AG04450 (cell line): ENCODE data around the gene ELFN1. TPM values are rescaled to one million over a fixed set of nuclear protein-coding genes. Genes with fewer than 3 reads are reported as not detected.

Experiments
- CTCF ChIA-PET: fragments of 300-600, 350-600 bp; formaldehyde crosslinking; extraction: SDS; loops from one replicate; lab custom pipeline; 2022; ENCODE audit warnings: antibody characterized with exemption, inconsistent platforms; lab: Charles Lee
- POLR2A ChIA-PET: fragments of 350-600 bp; formaldehyde crosslinking; extraction: SDS; loops from one replicate; lab custom pipeline; 2021; ENCODE audit warnings: antibody characterized with exemption, inconsistent platforms; lab: Yijun Ruan, JAX
- DNase-seq: peaks from one replicate; pipeline ENCODE4 v3.0.0-alpha.2; 2011; ENCODE audit warnings: low read depth, low spot score
- H3K27ac ChIP-seq: one replicate; pipeline ENCODE4 v1.5.1; 2012; ENCODE audit warnings: low read depth, low read length, control low read depth
- H3K27me3 ChIP-seq: one replicate; pipeline ENCODE4 v1.6.0; 2012; ENCODE audit warnings: low read length; ENCODE audit not compliant: control insufficient read depth, insufficient read depth
- H3K4me3 ChIP-seq: 2 replicates; pipeline ENCODE4 v1.5.1; 2011; ENCODE audit warnings: mild to moderate bottlenecking, low read depth, low read length, control low read depth
- H3K9me3 ChIP-seq: 2 replicates; pipeline ENCODE4 v1.5.1; 2012; ENCODE audit warnings: low read length; ENCODE audit not compliant: control insufficient read depth, insufficient read depth
- CTCF ChIP-seq: IDR thresholded peaks from 2 replicates; pipeline ENCODE4 v1.5.1; 2011; ENCODE audit warnings: low read depth, low read length, control low read depth, inconsistent platforms
- polyA plus RNA-seq: library from polyadenylated mRNA; depleted of rRNA; stranded (reverse); fragments of >200 nt; gene quantifications from 2 replicates; pipeline ENCODE4 v1.2.3, GENCODE V29; 2011

ELFN1 gene
- polyA plus RNA-seq, 1 experiment: 0.10 TPM

GRCh38 chr7:1775389-1775788 is 105.3 kb downstream of the ELFN1 start:
- H3K9me3 ChIP-seq: no peaks in the 10 kb centered on the region; the same call in 1 of the 2 replicates
- no peak overlapping the region for H3K27ac ChIP-seq
- no peak for TF ChIP-seq CTCF
- CTCF ChIA-PET: no interaction called here
- no peak overlapping the region for H3K4me3 ChIP-seq
- POLR2A ChIA-PET: no interaction called here
- DNase-seq: no peak
- H3K27me3 ChIP-seq: no peaks in the 10 kb centered on the region

GRCh38 chr7:1777122-1777521 is 107.0 kb downstream of the ELFN1 start:
- Histone ChIP-seq H3K27me3 (no peaks in the 10 kb centered on the region), H3K27ac (no peak overlapping the region), H3K4me3 (no peak overlapping the region), H3K9me3 (no peaks in the 10 kb centered on the region; the same call in 1 of the 2 replicates)
- ChIA-PET CTCF (interaction anchor here (0.6 kb wide), 1 partner anchor 130 kb away, joined by 5 read pairs; no protein-coding TSS in a partner anchor), POLR2A (no interaction called here)
- TF ChIP-seq CTCF: no peak
- no peak for DNase-seq

- TF ChIP-seq CTCF: no peak
- DNase-seq: no peak
- H3K27ac ChIP-seq: no peak overlapping the region
- no peaks in the 10 kb centered on the region; the same call in 1 of the 2 replicates for H3K9me3 ChIP-seq
- no peaks in the 10 kb centered on the region for H3K27me3 ChIP-seq
- ChIA-PET CTCF (no interaction called here), POLR2A (interaction anchor here (0.7 kb wide), 1 partner anchor 490 kb away, joined by 10 read pairs; no protein-coding TSS in a partner anchor)
- no peak overlapping the region for H3K4me3 ChIP-seq
Observed at GRCh38 chr7:1779445-1779844, 109.4 kb downstream of the ELFN1 start.

GRCh38 chr7:1781369-1781768 is 111.3 kb downstream of the ELFN1 start:
- Histone ChIP-seq H3K27ac (no peak overlapping the region), H3K4me3 (no peak overlapping the region), H3K27me3 (no peaks in the 10 kb centered on the region), H3K9me3 (peaks cover 10% of the 10 kb centered on the region)
- ChIA-PET POLR2A (no interaction called here), CTCF (no interaction called here)
- DNase-seq: no peak
- TF ChIP-seq CTCF: no peak

- no peak overlapping the region for H3K27ac ChIP-seq
- no peak overlapping the region for H3K4me3 ChIP-seq
- H3K27me3 ChIP-seq: no peaks in the 10 kb centered on the region
- H3K9me3 ChIP-seq: peaks cover 10% of the 10 kb centered on the region
- no peak for DNase-seq
- CTCF ChIA-PET: no interaction called here
- TF ChIP-seq CTCF: no peak
- POLR2A ChIA-PET: no interaction called here
Observed at GRCh38 chr7:1785839-1786238, 115.8 kb downstream of the ELFN1 start.
